Activated CD8-positive, alpha-beta memory T cell treated with anti-CD3 and anti-CD28 coated beads, Interleukin-2, amount 10 ng/mL, durations not matched to agents 7 days and 5 days (primary cell): Measurements from ENCODE around the gene PDZD4. TPM values are rescaled to one million over a fixed set of nuclear protein-coding genes. Genes with fewer than 3 reads are reported as not detected.

Experiments used
- ATAC-seq: fragments of 150-1000 bp; cut with Tn5 transposase; one replicate; pipeline ENCODE4 v1.10.0; 2021; ENCODE audit warnings: moderate library complexity
- CTCF ChIA-PET: fragments of 350-600 bp; sonication (Branson Sonifier 250); formaldehyde crosslinking; loops from one replicate; lab custom pipeline; 2021; ENCODE audit warnings: antibody characterized with exemption; lab: Charles Lee
- DNase-seq: peaks from one replicate; pipeline ENCODE4 v3.0.0-alpha.2; 2020
- H3K27ac Mint-ChIP-seq: one replicate; pipeline ENCODE4 v1.8.0; 2021; ENCODE audit warnings: mild to moderate bottlenecking, mixed read lengths
- H3K27me3 Mint-ChIP-seq: one replicate; pipeline ENCODE4 v1.8.0; 2021; ENCODE audit warnings: mixed read lengths
- H3K36me3 Mint-ChIP-seq: one replicate; pipeline ENCODE4 v1.8.0; 2021; ENCODE audit warnings: mild to moderate bottlenecking, mixed read lengths
- H3K4me1 Mint-ChIP-seq: one replicate; pipeline ENCODE4 v1.8.0; 2021; ENCODE audit warnings: mixed read lengths
- H3K4me3 Mint-ChIP-seq: one replicate; pipeline ENCODE4 v1.8.0; 2021; ENCODE audit warnings: mild to moderate bottlenecking, moderate library complexity, mixed read lengths
- H3K9me3 Mint-ChIP-seq: one replicate; pipeline ENCODE4 v1.8.0; 2022; ENCODE audit warnings: low read depth, mixed read lengths
- total RNA-seq, 2 experiments: library from RNA; stranded (reverse); gene quantifications; one replicate each; pipeline ENCODE4 v1.2.3, GENCODE V29; 2021

Gene PDZD4
- total RNA-seq, 2 experiments from 2014 or later: 0.07 to 0.12 TPM

GRCh38 chrX:153769865-153770600 is 60.3 kb downstream of the PDZD4 start:
- no peak overlapping the region for H3K27ac Mint-ChIP-seq
- H3K4me3 Mint-ChIP-seq: no peak overlapping the region
- no peaks in the 10 kb centered on the region for H3K27me3 Mint-ChIP-seq
- H3K4me1 Mint-ChIP-seq: peaks cover 5% of the 10 kb centered on the region
- no peak for ATAC-seq
- DNase-seq: no peak
- CTCF ChIA-PET: no interaction called here
- H3K36me3 Mint-ChIP-seq: no peaks in the 10 kb centered on the region
- H3K9me3 Mint-ChIP-seq: no peaks in the 10 kb centered on the region

- Mint-ChIP-seq H3K4me1 (peaks cover 5% of the 10 kb centered on the region), H3K27me3 (no peaks in the 10 kb centered on the region), H3K4me3 (no peak overlapping the region), H3K9me3 (no peaks in the 10 kb centered on the region), H3K36me3 (no peaks in the 10 kb centered on the region), H3K27ac (no peak overlapping the region)
- CTCF ChIA-PET: no interaction called here
- DNase-seq (no peak), ATAC-seq (no peak)
These were observed 61.0 kb downstream of the PDZD4 start for GRCh38 chrX:153769158-153769864.

DNA sequence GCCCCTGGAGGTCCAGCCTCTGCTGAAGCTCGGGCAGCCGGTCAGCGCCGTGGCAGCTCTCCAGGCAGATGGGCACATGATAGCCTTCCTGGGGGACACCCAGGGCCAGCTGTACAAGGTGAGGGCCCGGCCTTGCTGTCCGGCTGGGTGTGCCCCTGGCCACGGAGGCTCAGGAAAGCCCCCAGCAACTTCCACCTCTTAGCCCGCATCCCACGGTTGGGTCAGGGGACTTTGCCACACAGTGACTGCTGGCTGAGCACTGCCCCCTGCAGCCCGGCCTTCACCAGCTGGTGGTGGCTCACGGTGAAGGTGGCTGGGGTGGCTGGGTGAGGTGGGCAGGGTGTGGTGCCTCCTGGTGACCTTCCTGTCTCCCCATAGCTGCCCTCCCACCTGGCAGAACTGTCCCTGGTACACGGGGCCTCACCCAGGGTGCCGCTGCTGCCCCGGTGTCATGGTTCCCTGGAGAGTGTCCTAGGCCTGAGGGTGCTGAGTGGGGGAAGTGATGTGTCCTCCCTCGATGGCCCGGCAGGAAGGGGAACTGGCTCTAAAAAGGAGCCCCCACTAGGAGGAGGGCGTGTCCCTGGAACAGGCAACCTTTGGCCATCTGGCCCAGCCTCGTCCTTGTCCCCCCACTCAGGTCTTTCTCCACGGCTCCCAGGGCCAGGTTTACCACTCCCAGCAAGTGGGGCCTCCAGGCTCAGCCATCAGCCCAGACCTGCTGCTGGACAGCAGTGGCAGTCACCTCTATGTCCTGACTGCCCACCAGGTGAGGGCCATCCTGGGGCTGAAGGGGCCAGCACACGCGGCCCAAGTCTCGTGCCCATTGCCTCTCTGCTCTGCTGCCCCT is 61.8 kb downstream of the PDZD4 start:
- H3K36me3 Mint-ChIP-seq: no peaks in the 10 kb centered on the region
- no peaks in the 10 kb centered on the region for H3K9me3 Mint-ChIP-seq
- H3K27me3 Mint-ChIP-seq: no peaks in the 10 kb centered on the region
- H3K4me3 Mint-ChIP-seq: no peak overlapping the region
- ATAC-seq (no peak), DNase-seq (no peak)
- no peak overlapping the region for H3K27ac Mint-ChIP-seq
- peaks cover 5% of the 10 kb centered on the region for H3K4me1 Mint-ChIP-seq
- CTCF ChIA-PET: interaction anchor here (1.3 to 1.6 kb wide), 2 partner anchors 26 to 158 kb away, joined by 3 read pairs; partner anchors contain the start of genes IDH3G and SSR4

- H3K9me3 Mint-ChIP-seq: no peaks in the 10 kb centered on the region
- no peak for DNase-seq
- H3K27ac Mint-ChIP-seq: no peak overlapping the region
- H3K4me1 Mint-ChIP-seq: peaks cover 5% of the 10 kb centered on the region
- H3K36me3 Mint-ChIP-seq: no peaks in the 10 kb centered on the region
- CTCF ChIA-PET: interaction anchor here (1.3 to 1.6 kb wide), 2 partner anchors 27 to 159 kb away, joined by 3 read pairs; partner anchors contain the start of genes IDH3G and SSR4
- no peaks in the 10 kb centered on the region for H3K27me3 Mint-ChIP-seq
- no peak for ATAC-seq
- H3K4me3 Mint-ChIP-seq: no peak overlapping the region
These were observed 62.7 kb downstream of the PDZD4 start for GRCh38 chrX:153767674-153768055.

GRCh38 chrX:153766871-153767673 is 63.3 kb downstream of the PDZD4 start:
- no peak overlapping the region for H3K4me3 Mint-ChIP-seq
- H3K27ac Mint-ChIP-seq: no peak overlapping the region
- no peaks in the 10 kb centered on the region for H3K27me3 Mint-ChIP-seq
- H3K9me3 Mint-ChIP-seq: no peaks in the 10 kb centered on the region
- DNase-seq: no peak
- CTCF ChIA-PET: interaction anchor here (1.3 to 1.6 kb wide), 3 partner anchors 27 to 180 kb away, joined by 3 to 5 read pairs (median 3); partner anchors contain the start of genes IDH3G and SSR4
- no peaks in the 10 kb centered on the region for H3K36me3 Mint-ChIP-seq
- no peak for ATAC-seq
- peaks cover 5% of the 10 kb centered on the region for H3K4me1 Mint-ChIP-seq

GRCh38 chrX:153766098-153766817 is 64.1 kb downstream of the PDZD4 start:
- CTCF ChIA-PET: interaction anchor here (1.5 kb wide), 1 partner anchor 181 kb away, joined by 5 read pairs; no protein-coding TSS in a partner anchor
- Mint-ChIP-seq H3K4me1 (peaks cover 5% of the 10 kb centered on the region), H3K9me3 (no peaks in the 10 kb centered on the region), H3K36me3 (no peaks in the 10 kb centered on the region), H3K4me3 (no peak overlapping the region), H3K27me3 (no peaks in the 10 kb centered on the region), H3K27ac (no peak overlapping the region)
- ATAC-seq (peak; percentile 35), DNase-seq (no peak)

DNA sequence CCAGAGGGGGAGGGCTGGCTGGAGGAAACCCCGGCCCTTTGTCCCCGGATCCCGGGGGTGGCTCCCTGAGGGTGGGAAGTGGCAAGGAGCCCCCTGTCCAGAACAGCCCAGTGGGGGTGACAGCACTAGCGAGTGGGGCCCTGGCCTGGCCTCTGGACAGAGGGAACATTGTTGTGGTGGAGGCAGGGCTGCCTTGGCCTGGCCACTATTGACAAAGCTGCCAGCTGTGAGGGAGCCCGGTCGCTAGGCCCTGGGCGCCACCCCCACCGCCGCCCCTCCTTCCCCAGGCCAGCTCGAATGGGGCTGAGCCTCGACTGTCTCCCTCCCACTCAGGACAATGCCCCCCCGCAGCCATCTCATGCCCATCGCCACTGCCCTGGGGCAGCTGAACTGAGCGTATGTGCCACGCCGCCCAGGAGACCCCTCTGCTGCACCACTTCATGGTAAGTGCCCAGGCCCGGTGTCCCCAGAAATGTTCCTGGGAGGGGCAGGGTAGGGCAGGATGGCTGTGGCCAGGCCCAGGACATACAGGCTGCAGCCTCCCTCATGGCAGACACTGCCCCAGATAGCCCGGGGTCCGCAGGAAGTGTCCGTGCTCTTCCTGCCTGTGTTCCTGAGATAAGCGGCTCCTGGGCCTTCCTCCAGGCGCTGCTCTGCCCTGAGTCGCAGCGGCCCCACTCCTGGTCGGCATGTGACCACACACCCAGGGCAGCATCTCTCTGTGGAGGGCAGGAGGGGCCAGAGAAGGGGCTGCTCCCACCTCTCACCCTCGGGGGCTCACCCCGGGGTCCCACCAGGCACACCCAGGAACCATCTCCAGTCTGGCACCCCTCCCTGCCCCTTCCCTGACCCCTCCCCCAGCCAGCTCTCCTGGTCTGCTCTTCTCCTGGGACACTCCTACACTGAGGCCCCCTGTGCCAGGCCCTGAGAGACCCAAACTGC is 64.9 kb downstream of the PDZD4 start:
- H3K9me3 Mint-ChIP-seq: no peaks in the 10 kb centered on the region
- DNase-seq: no peak
- CTCF ChIA-PET: interaction anchor here (1.1 to 1.5 kb wide), 3 partner anchors 137 to 182 kb away, joined by 3 to 5 read pairs (median 3); partner anchors contain the start of gene ARHGAP4
- H3K27me3 Mint-ChIP-seq: no peaks in the 10 kb centered on the region
- no peaks in the 10 kb centered on the region for H3K36me3 Mint-ChIP-seq
- no peak overlapping the region for H3K4me3 Mint-ChIP-seq
- H3K4me1 Mint-ChIP-seq: peaks cover 5% of the 10 kb centered on the region
- H3K27ac Mint-ChIP-seq: no peak overlapping the region
- no peak for ATAC-seq

- ATAC-seq (no peak), DNase-seq (no peak)
- CTCF ChIA-PET: interaction anchor here (0.6 to 1.7 kb wide), 9 partner anchors 10 to 206 kb away, joined by 3 to 10 read pairs (median 3); partner anchors contain the start of genes ARHGAP4, IDH3G, RENBP and SSR4
- H3K36me3 Mint-ChIP-seq: no peaks in the 10 kb centered on the region
- H3K9me3 Mint-ChIP-seq: no peaks in the 10 kb centered on the region
- H3K4me3 Mint-ChIP-seq: no peak overlapping the region
- peaks cover 5% of the 10 kb centered on the region for H3K4me1 Mint-ChIP-seq
- H3K27ac Mint-ChIP-seq: no peak overlapping the region
- no peaks in the 10 kb centered on the region for H3K27me3 Mint-ChIP-seq
These were observed 65.6 kb downstream of the PDZD4 start for GRCh38 chrX:153764786-153765137.

- ATAC-seq: peak; percentile 91
- no peaks in the 10 kb centered on the region for H3K9me3 Mint-ChIP-seq
- H3K4me3 Mint-ChIP-seq: no peak within 1 kb of the TSS
- CTCF ChIA-PET: interaction anchor here (0.6 to 1.8 kb wide), 14 partner anchors 9 to 207 kb away, joined by 3 to 10 read pairs (median 3); partner anchors contain the start of genes ARHGAP4, IDH3G, RENBP and SSR4
- H3K27ac Mint-ChIP-seq: no peak within 1 kb of the TSS
- DNase-seq: peak; percentile 77
- peaks cover 5% of the 10 kb centered on the region for H3K4me1 Mint-ChIP-seq
- no peaks in the 10 kb centered on the region for H3K36me3 Mint-ChIP-seq
- no peaks in the 10 kb centered on the region for H3K27me3 Mint-ChIP-seq
These were observed 66.2 kb downstream of the PDZD4 start, which contains the start of gene PLXNB3 for GRCh38 chrX:153763989-153764755. TSS of gene PLXNB3 (plus strand) at chrX:153764249. CDS start at chrX:153765536, 1,287 bp downstream.

- Mint-ChIP-seq H3K27me3 (no peaks in the 10 kb centered on the region), H3K27ac (no peak overlapping the region), H3K36me3 (no peaks in the 10 kb centered on the region), H3K9me3 (no peaks in the 10 kb centered on the region), H3K4me3 (no peak overlapping the region), H3K4me1 (peaks cover 5% of the 10 kb centered on the region)
- DNase-seq (no peak), ATAC-seq (no peak)
- CTCF ChIA-PET: interaction anchor here (0.6 to 1.8 kb wide), 13 partner anchors 9 to 207 kb away, joined by 3 to 10 read pairs (median 3); partner anchors contain the start of genes IDH3G, RENBP, SLC6A8 and SSR4
These were observed 66.9 kb downstream of the PDZD4 start for GRCh38 chrX:153763298-153763932.
